Progenitor cell of endocrine pancreas (in vitro differentiated cells): ENCODE results near the gene CDC42EP4. TPM values are rescaled to one million over a fixed set of nuclear protein-coding genes. Genes with fewer than 3 reads are reported as not detected.
A peak's percentile ranks its signal among the peaks of the same experiment; 100 is the strongest.

Experiments used
- DNase-seq: peaks from one replicate; pipeline ENCODE4 v3.0.0; 2021; ENCODE audit warnings: low spot score; ENCODE audit not compliant: unreplicated experiment
- H3K27ac Mint-ChIP-seq: 2 replicates; pipeline ENCODE4 v1.8.0; 2021; ENCODE audit warnings: mild to moderate bottlenecking, moderate library complexity, mixed read lengths
- H3K27me3 Mint-ChIP-seq: 2 replicates; pipeline ENCODE4 v1.8.0; 2021; ENCODE audit warnings: mixed read lengths
- H3K36me3 Mint-ChIP-seq: 2 replicates; pipeline ENCODE4 v1.8.0; 2022; ENCODE audit warnings: mixed read lengths; ENCODE audit not compliant: insufficient read depth
- H3K4me1 Mint-ChIP-seq: 2 replicates; pipeline ENCODE4 v1.8.0; 2021; ENCODE audit warnings: low read depth, mixed read lengths
- H3K4me3 Mint-ChIP-seq: 2 replicates; pipeline ENCODE4 v1.8.0; 2021; ENCODE audit warnings: low read depth, mild to moderate bottlenecking, moderate library complexity, mixed read lengths
- H3K9me3 Mint-ChIP-seq: 2 replicates; pipeline ENCODE4 v1.8.0; 2021; ENCODE audit warnings: low read depth, mixed read lengths
- CTCF ChIP-seq: fragments of 200-600 bp; sonication (generic); IDR thresholded peaks from one replicate; pipeline ENCODE4 v1.5.0; 2021; ENCODE audit warnings: antibody characterized with exemption, mild to moderate bottlenecking; ENCODE audit not compliant: unreplicated experiment
- total RNA-seq: library from RNA; stranded (reverse); gene quantifications from 2 replicates; pipeline ENCODE4 v1.2.1, GENCODE V29; 2021

CDC42EP4 gene
- total RNA-seq, 1 donor from 2014 or later = 77.9 TPM

GRCh38 chr17:73247726-73248125, 64.1 kb downstream of the CDC42EP4 start:
- Mint-ChIP-seq H3K4me3 (no peak overlapping the region), H3K4me1 (no peaks in the 10 kb centered on the region), H3K27ac (no peak overlapping the region), H3K9me3 (no peaks in the 10 kb centered on the region), H3K27me3 (peaks cover 12% of the 10 kb centered on the region), H3K36me3 (peaks cover 15% of the 10 kb centered on the region)
- no peak for TF ChIP-seq CTCF
- DNase-seq = no peak

GRCh38 chr17:73240561-73240960, 71.2 kb downstream of the CDC42EP4 start:
- DNase-seq = no peak
- H3K9me3 Mint-ChIP-seq = no peaks in the 10 kb centered on the region
- H3K27me3 Mint-ChIP-seq = no peaks in the 10 kb centered on the region
- no peak overlapping the region for H3K4me3 Mint-ChIP-seq
- peaks cover 7% of the 10 kb centered on the region for H3K4me1 Mint-ChIP-seq
- no peak overlapping the region for H3K27ac Mint-ChIP-seq
- peaks cover 27% of the 10 kb centered on the region for H3K36me3 Mint-ChIP-seq
- no peak for TF ChIP-seq CTCF

GRCh38 chr17:73237714-73238113, 74.1 kb downstream of the CDC42EP4 start:
- peaks cover 23% of the 10 kb centered on the region for H3K36me3 Mint-ChIP-seq

GRCh38 chr17:73234736-73235135, 77.1 kb downstream of the CDC42EP4 start:
- H3K36me3 Mint-ChIP-seq = peaks cover 12% of the 10 kb centered on the region
- no peak for DNase-seq

More at GRCh38 chr17:73237714-73238113, 74.1 kb downstream of the CDC42EP4 start:
- H3K4me1 Mint-ChIP-seq = peaks cover 15% of the 10 kb centered on the region
- H3K27me3 Mint-ChIP-seq = no peaks in the 10 kb centered on the region
- no peak for TF ChIP-seq CTCF
- H3K4me3 Mint-ChIP-seq = no peak overlapping the region
- no peak for DNase-seq
- H3K9me3 Mint-ChIP-seq = no peaks in the 10 kb centered on the region
- H3K27ac Mint-ChIP-seq = no peak overlapping the region

More at GRCh38 chr17:73234736-73235135, 77.1 kb downstream of the CDC42EP4 start:
- no peak overlapping the region for H3K27ac Mint-ChIP-seq
- H3K4me3 Mint-ChIP-seq = peak overlapping the region; percentile 19
- H3K9me3 Mint-ChIP-seq = no peaks in the 10 kb centered on the region
- H3K4me1 Mint-ChIP-seq = peaks cover 26% of the 10 kb centered on the region
- TF ChIP-seq CTCF = no peak
- no peaks in the 10 kb centered on the region for H3K27me3 Mint-ChIP-seq

Other genes with a start within 250 kb of the CDC42EP4 start
- 18.0 and 20.5 TPM in 2 replicates for gene SLC39A11, start 219.3 kb downstream of the CDC42EP4 start, total RNA-seq
- 2.6 TPM in 2 replicates for gene SSTR2, start 147.0 kb downstream of the CDC42EP4 start, total RNA-seq
- gene COG1, start 118.9 kb downstream of the CDC42EP4 start, total RNA-seq = 50.5 and 54.5 TPM in 2 replicates
- gene CPSF4L, start 50.1 kb downstream of the CDC42EP4 start, total RNA-seq = 0.33 TPM in 1 of 2 replicates, not detected in the other